GM18951 (cell line): ENCODE data around the gene ZNF710.

Experiments used
- POLR2A ChIP-seq: IDR thresholded peaks from 4 replicates; pipeline ENCODE4 v1.6.1; 2011; ENCODE audit warnings: mild to moderate bottlenecking; ENCODE audit not compliant: insufficient read length, insufficient read depth; ENCODE audit errors: extremely low read depth
- in situ Hi-C: fragments of 300-500 bp; cut with MboI; formaldehyde crosslinking; loops from one replicate; pipeline ENCODE4 v1.12.0; 2022; ENCODE audit warnings: low sequenced_read_pairs, mixed read lengths, inconsistent platforms; ENCODE audit not compliant: unreplicated experiment

The ZNF710 gene

GRCh38 chr15:90031231-90031791, 30.2 kb downstream of the ZNF710 start:
- in situ Hi-C loops = no loop called here
- peak; percentile 44 for TF ChIP-seq POLR2A

DNA sequence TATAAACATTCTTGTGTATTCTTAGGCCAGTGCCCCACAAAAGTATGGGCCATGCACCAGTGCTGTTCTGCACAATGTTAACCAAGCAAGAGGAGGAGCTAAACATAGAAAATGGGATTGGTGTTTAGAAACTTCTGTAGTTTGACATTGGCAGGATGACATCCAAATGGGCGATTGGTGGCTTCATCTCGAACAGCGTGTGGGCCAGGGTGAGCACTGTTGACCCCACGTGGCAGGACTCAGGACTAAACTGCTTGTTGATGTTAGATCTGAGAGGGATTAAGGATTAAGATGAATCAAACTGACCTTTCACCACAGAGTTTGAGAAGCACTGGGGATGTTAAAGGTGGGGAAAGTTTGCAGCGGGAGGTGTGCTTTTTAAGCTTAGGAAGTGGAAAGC, 31.9 kb downstream of the ZNF710 start:
- TF ChIP-seq POLR2A = no peak
- in situ Hi-C loops = no loop called here

- in situ Hi-C loops = no loop called here
- TF ChIP-seq POLR2A = no peak
Measured at GRCh38 chr15:90033448-90033847, 32.3 kb downstream of the ZNF710 start.

DNA sequence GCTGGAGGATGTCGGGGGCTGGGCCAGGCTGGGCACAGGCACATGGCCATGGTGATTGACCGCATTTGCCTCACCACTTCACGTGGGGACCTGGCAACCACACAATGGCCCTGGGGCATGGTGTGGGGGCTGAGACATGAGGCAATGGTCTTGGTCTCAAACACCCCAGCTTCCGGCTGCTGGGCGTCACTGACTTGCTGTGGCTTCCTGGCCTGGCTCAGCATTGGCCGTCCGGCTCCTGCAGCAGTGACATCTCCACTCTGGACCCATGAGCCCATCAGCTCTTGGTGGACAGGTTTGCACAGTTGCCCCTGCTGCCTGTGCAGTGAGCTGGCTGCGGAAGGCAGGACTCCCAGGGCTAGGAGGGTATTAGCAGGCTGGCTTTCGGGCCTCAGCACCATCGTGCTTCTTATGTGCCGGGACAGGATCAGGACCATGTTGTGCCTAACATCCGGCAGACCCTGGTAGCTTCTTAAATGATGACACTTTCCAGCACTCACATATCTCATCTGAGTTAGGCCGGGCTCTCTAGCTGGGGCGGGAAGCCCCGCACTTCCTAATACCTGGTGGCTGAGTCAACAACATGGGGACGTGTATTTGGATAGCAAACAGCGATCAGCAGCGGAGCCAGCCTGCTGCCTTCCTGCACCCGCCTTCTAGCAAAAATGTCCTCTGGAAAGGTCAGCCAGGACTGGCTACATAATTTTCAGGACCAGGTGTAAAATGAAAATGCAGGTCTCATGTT, 34.1 kb downstream of the ZNF710 start:
- in situ Hi-C loops = no loop called here
- no peak for TF ChIP-seq POLR2A

- no peak for TF ChIP-seq POLR2A
- in situ Hi-C loops = no loop called here
Measured at GRCh38 chr15:90035840-90036230, 34.7 kb downstream of the ZNF710 start.

DNA sequence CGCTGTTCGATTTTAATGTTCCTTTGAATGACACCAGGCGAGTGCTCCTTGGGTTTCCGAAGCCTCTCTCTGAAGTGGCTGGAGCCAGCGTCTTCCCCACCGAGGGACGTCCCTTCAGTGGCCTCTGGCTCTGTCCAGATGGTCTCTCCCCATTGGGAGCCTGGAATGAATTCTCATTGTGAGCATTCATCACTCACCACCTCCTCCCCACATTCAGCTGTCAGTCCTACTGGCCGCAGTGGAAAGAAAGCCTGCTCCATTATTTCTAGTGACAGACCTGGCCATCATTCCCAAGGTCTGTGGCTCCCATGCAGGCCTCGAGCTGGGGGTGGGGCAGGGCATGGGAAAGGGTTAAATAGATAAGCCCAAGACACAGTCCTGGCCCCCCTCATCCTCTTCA, 35.2 kb downstream of the ZNF710 start:
- no peak for TF ChIP-seq POLR2A
- in situ Hi-C loops = no loop called here

DNA sequence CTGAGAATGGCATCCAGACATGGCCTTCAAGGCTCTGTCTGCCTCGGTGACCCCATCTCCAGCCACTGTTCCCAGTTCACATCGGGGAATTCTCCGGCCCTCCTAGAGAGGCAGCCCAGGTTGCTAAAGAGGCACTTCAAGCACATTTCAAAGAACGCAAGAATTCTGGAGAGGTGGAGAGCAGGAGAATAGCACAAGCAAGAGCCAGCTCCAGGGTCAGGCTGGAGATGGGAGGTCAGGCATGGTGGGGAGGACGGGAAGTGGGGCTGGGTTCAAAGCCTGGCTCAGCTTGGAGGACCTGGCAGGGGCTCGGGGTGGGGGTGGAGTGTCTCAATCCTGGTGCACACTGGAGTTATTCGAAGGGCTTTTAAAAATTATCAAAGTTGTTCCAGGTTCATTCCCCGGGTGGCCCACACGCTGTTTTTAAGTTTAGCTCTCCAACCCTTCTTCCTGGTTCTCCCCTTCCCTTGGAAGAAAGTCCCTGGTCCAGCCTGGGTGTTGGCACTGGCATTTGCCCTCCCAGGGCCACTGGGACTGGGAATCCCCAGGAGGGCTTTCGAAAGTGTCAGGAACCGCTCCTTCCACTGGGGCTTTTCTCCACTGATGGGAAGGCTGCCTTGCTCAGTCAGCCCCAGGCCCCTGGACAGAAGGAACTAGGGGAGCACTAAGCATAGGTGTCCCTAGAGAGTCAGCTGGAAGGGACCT, 35.8 kb downstream of the ZNF710 start:
- in situ Hi-C loops = no loop called here
- TF ChIP-seq POLR2A = no peak

GRCh38 chr15:90037511-90037860, 36.4 kb downstream of the ZNF710 start:
- in situ Hi-C loops = no loop called here
- no peak for TF ChIP-seq POLR2A

- in situ Hi-C loops = no loop called here
- no peak for TF ChIP-seq POLR2A
Measured at GRCh38 chr15:90037961-90038631, 37.0 kb downstream of the ZNF710 start.

DNA sequence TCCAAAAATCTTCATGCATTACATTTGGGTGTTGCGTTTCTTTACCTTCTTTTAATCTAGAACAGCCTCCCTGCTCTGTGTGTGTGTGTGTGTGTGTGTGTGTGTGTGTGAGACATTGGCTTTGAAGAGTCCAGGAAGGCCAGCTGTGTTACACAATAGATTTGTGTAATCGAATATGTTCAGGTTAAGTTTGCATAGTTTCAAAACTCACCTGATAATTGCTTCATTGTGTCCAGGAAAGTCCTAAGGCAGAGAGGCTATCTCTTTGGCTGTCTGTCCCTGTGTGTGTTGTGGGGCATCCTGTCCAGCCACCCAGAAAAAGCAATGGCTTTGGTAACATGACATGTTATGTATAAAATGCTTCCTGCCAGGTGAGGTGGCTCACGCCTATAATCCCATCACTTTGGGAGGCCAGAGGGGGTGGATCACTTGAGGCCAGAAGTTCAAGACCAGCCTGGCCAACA, 37.5 kb downstream of the ZNF710 start:
- in situ Hi-C loops = no loop called here
- no peak for TF ChIP-seq POLR2A

- in situ Hi-C loops = no loop called here
- TF ChIP-seq POLR2A = no peak
Measured at GRCh38 chr15:90039996-90040395, 38.9 kb downstream of the ZNF710 start.

GRCh38 chr15:90040618-90041017, 39.5 kb downstream of the ZNF710 start:
- in situ Hi-C loops = no loop called here
- TF ChIP-seq POLR2A = no peak

GRCh38 chr15:90042356-90042755, 41.2 kb downstream of the ZNF710 start:
- no peak for TF ChIP-seq POLR2A
- in situ Hi-C loops = no loop called here

- TF ChIP-seq POLR2A = no peak
- in situ Hi-C loops = no loop called here
Measured at GRCh38 chr15:90042766-90043529, 41.8 kb downstream of the ZNF710 start.
